GM18873 (cell line): ENCODE data around the gene RREB1.

ENCODE experiments used
- ATAC-seq: cut with Tn5 transposase; IDR thresholded peaks from one replicate; pipeline ENCODE4 v1.9.1; 2021; ENCODE audit warnings: mild to moderate bottlenecking, moderate library complexity, moderate number of reproducible peaks; ENCODE audit not compliant: unreplicated experiment, low FRiP score

Gene RREB1

DNA sequence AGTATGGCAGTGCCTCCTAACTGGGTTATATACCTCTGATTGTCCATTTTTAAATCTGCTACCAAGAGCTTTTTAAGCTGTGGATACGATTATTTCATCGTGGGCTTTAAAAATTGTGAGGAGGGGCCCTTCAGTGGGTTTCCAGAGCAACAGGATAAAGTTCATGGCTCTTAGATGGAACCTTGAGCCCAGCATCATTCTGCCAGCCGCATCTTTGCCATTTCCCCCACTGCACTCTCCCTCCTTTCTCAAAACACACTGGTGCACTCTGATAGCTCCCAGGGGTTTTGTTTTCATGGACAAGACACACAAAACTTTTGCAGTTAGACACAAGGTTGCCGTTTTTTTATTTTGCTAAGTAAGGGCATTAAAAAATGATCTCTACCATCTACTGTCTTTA lies 54.1 kb downstream of the RREB1 start:
- ATAC-seq: no peak

- no peak for ATAC-seq
Observed at GRCh38 chr6:7163661-7164071, 55.9 kb downstream of the RREB1 start.

DNA sequence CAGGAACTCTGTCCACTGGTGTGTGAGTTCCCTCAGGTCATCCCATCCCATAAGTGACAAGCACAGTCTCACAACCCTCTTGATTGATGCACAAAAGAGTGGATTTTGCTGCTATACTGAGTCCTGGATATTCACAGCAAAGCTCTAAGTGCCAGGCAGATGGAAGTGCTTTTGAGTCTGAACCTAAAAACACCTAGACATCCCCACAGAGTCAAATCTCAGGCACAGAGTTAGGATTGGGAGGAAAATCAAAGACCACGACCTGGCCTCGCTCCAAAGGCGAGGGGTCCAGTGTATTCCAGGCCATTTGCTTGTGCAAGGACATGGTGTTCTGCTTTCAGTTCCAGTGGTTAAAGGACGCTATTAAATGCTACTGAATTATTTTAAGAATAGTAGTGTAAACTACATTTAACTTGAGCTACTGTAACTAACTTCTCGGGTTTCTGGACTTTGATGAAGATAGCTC lies 56.8 kb downstream of the RREB1 start:
- no peak for ATAC-seq

GRCh38 chr6:7165002-7165889 lies 57.5 kb downstream of the RREB1 start:
- no peak for ATAC-seq

DNA sequence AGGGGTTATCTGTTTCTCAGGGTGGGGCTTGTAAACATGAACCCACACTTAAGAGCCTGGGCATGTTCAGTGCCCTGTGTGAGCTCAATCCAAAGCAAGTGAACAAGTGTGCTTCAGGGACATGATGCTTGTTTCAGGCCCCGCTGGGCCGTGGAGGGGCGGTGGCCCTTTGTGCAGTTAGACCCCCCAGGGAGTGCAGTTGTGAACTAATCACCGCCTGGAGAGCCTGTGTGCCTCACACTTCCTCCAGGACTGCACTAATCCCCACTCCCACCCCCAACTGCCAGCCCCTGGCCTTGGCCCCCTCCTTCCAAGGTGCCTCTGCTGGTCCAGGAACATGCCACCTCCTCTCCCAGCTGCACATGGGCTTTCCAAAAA lies 58.1 kb downstream of the RREB1 start:
- no peak for ATAC-seq

- no peak for ATAC-seq
Observed at GRCh38 chr6:7166410-7167293, 58.9 kb downstream of the RREB1 start.

- no peak for ATAC-seq
Observed at GRCh38 chr6:7169296-7169721, 61.5 kb downstream of the RREB1 start.

GRCh38 chr6:7170117-7170732 lies 62.5 kb downstream of the RREB1 start:
- ATAC-seq: no peak

- ATAC-seq: no peak
Observed at GRCh38 chr6:7171119-7171518, 63.4 kb downstream of the RREB1 start.

DNA sequence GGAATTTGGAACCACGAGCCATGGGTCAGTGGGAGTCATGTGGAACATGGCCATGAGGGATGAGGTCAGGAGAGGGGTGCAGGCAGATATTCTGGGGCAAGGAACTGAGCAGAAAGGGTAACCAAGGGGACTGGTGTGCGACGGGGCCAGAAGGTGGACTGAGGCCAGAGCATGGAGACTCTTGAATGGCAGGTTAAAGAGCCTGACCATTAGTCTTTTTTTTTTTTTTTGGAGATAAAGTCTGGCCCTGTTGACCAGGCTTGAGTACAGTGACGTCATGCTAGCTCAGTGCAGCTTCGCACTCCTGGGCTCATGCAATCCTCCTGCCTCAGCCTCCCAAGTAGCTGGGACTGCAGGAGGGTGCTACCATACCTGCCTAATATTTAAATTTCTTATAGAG lies 64.0 kb downstream of the RREB1 start:
- ATAC-seq: no peak

DNA sequence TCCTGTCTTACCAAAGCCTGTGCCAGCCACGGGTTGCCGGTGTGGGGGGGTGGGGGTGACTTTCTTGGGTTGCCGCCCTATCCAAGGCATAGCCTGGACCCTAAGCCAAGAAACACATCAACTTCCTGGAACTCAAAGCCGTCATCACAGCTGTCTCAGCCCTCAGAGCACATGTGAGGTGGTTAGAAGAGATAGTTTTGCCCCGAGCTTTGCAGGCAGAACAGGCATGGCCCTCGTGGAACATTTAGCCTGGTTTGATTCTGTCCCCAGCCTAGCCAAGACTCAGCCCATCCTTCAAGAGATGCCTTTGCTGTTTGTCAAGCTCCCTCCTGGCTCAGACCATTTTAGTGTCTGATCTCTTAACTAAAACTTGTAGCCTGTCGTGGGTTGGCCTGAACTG lies 64.9 kb downstream of the RREB1 start:
- no peak for ATAC-seq

- ATAC-seq: no peak
Observed at GRCh38 chr6:7173843-7174503, 66.2 kb downstream of the RREB1 start.

DNA sequence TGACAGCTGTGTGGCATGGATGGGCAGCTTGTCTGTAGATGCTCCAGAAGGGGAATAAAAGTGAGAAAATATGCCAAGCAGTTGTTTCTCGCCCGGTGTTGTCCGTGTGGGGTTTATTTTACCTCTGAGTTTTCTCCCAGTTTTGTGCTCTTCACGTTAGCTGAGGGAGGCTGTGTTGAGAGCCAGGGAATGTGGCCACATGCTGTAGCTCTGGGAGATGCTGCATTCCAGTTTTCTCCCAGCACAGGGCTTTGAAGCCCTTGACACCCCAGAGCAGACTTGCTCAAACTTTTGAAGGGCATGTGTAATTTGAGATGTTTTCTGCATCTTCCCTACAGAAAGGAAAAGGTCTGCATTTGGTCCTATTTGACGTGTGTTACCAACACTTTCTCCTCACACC lies 67.7 kb downstream of the RREB1 start:
- ATAC-seq: no peak

GRCh38 chr6:7176208-7176607 lies 68.4 kb downstream of the RREB1 start:
- no peak for ATAC-seq

- no peak for ATAC-seq
Observed at GRCh38 chr6:7178280-7178679, 70.5 kb downstream of the RREB1 start.

GRCh38 chr6:7180751-7181150 lies 73.0 kb downstream of the RREB1 start:
- ATAC-seq: no peak

DNA sequence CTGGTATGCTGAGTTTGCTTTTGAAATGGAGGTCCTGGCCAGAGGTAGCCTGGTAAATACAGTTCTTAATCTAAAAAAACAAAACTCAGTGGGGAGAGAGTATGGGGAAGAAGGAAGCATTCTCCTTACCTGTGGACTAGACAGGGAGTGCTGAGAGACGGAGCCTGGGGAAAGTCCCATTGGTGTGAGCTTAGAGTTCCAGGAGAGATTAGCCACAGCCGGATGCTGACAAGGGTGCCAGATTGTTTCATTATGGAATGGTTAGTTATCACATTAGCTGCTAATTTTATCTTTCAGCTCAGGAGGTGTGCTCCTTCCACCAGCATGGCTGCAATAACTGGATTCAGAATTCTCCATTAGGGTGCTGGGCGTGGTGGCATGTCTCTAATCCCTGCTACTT lies 75.9 kb downstream of the RREB1 start:
- no peak for ATAC-seq

- no peak for ATAC-seq
Observed at GRCh38 chr6:7184502-7184901, 76.7 kb downstream of the RREB1 start.

DNA sequence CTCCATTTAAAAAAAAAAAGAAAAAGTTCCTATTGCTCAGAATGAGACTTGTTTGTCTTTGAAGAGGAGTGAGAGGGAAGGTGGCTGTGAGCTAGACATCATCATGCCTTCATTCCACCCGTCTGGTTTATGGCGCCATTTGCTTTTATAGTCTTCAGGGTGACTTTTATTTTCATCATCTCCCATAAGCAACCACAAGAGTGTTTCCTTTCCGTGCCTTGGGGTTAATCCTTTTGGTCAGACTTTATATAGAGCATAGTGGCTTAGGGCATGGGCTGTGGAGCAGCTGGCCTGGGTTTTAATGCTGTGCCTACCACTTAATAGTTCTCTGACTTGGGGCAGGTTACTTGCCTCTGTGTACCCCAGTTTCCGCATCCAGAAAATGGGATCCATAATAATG lies 77.8 kb downstream of the RREB1 start:
- no peak for ATAC-seq

DNA sequence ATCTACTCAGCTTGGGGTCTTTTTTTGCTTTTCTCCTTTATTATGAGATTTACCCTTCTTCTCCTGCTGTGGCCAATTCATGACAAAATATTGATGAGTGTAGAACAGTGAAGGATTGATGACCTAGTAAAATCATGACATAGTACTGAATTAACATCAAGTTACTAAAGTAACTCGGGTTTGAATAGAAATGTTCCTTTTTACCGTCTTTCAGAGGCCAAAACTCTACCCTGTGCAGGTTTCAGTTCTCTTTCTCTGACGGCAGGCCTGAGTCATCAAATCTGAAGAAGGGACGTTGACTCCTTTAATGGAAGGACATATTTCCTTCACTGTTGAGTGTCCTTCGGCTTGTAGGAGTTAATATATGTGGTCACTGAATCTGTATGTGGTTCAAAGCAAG lies 80.7 kb downstream of the RREB1 start:
- peak; percentile 77 for ATAC-seq
